PC-9 (cell line): ENCODE data around the gene NMNAT3.

Experiments
- EZH2 ChIP-seq: fragments of 200-600 bp; sonication (generic); IDR thresholded peaks from 2 replicates; pipeline ENCODE4 v1.8.0; 2017; ENCODE audit warnings: antibody characterized with exemption, low read depth
- TF ChIP-seq, protein P1 (sequence below): fragments of 200-600 bp; sonication (generic); conservative IDR thresholded peaks from 2 replicates; pipeline ENCODE4 v1.6.1; 2017; ENCODE audit warnings: mixed run types, antibody characterized with exemption, mild to moderate bottlenecking, moderate library complexity

DNA sequence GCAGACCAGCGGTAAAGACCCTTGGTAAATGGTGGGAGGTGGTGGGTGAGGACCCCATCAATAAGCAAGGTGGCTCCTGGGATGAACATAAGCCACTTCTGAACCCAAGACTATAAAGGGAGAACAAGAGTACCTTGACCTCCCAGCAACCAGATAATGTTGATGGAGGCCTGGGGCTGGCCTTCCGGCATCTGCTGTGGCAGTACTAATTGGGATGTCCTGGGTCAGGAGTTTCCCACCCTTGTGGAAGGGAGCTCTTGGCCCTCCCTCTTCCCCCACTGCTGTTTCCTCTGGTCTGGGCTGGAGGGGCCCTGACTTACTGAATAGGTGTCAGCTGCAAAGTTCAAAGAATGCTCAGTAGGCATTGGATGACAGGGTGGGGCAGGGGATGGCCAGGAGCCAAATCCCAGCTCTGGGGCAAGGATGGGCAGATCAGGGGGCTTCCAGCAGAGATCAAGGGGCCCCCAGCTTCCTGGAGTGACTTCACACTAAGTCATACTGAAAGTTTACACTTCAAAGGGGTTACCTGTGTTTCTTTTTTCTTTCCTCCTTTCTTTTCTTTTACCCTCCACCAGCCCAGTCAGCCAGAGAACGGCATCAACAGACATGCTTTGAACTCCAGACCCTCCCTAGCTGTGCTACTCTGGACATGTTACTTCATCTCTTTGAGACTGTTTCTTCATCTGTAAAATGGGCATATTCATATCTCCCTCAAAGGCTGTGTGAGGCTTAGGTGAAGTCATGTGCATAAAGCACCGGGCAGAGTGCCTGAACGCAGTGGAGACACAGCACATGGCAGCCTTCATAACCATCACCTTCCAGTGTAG is 139.8 kb downstream of the NMNAT3 start:
- TF ChIP-seq, protein P1, sequence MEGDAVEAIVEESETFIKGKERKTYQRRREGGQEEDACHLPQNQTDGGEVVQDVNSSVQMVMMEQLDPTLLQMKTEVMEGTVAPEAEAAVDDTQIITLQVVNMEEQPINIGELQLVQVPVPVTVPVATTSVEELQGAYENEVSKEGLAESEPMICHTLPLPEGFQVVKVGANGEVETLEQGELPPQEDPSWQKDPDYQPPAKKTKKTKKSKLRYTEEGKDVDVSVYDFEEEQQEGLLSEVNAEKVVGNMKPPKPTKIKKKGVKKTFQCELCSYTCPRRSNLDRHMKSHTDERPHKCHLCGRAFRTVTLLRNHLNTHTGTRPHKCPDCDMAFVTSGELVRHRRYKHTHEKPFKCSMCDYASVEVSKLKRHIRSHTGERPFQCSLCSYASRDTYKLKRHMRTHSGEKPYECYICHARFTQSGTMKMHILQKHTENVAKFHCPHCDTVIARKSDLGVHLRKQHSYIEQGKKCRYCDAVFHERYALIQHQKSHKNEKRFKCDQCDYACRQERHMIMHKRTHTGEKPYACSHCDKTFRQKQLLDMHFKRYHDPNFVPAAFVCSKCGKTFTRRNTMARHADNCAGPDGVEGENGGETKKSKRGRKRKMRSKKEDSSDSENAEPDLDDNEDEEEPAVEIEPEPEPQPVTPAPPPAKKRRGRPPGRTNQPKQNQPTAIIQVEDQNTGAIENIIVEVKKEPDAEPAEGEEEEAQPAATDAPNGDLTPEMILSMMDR = no peak
- no peak for TF ChIP-seq EZH2
